Lower leg skin (tissue), 3 donors: ENCODE data around the gene BOLA3.

Experiments used
- CTCF ChIP-seq, 3 donors: fragments of 450-650 bp; IDR thresholded peaks; one replicate each; pipeline ENCODE4 v1.5.1; 2016; ENCODE audit warnings: antibody characterized with exemption in 3 of 3, mild to moderate bottlenecking in 3 of 3, moderate library complexity in 2 of 3
- POLR2A ChIP-seq, 2 donors: fragments of 450-650 bp; IDR thresholded peaks; one replicate each; pipeline ENCODE4 v1.6.1; 2016 to 2017; ENCODE audit warnings: antibody characterized with exemption in 2 of 2, mild to moderate bottlenecking in 1 of 2, moderate library complexity in 1 of 2

- TF ChIP-seq CTCF (IDR thresholded peaks at IDR 0.05) (no peak), POLR2A (IDR thresholded peaks at IDR 0.05) (no peak)
Measured at GRCh38 chr2:74086021-74086420, 61.7 kb downstream of the BOLA3 start.
